Stimulated activated CD4-positive, alpha-beta T cell treated with anti-CD3 and anti-CD28 coated beads, Interleukin-1b, Interleukin-23, amount 100 ng/mL, for 48 hours (primary cell): ENCODE data around the gene XRCC3.

ENCODE experiments used
- DNase-seq: peaks from one replicate; pipeline ENCODE4 v3.0.0-alpha.2; 2020

Gene XRCC3

DNA sequence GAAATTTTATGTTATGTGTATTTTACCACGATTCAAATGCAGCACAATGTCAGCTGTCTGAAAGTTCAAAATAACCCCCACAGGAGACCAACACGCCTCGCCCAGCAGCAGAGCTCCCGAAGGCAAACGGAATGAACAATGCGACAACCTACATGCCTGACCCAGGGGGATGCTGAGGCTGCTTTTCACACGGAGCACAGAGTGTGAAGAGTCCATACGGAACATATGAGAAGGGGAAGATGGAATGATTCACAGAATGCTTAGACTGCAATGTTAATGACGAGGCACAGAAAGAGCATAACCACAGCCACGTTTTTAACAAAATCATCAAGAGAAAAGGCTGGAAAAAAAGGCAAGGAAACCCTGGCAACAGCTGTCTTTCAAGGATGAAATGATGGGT is 22.9 kb upstream of the XRCC3 start:
- no peak for DNase-seq

GRCh38 chr14:103737432-103738045 is 22.3 kb upstream of the XRCC3 start:
- no peak for DNase-seq

GRCh38 chr14:103736546-103737431 is 21.5 kb upstream of the XRCC3 start:
- no peak for DNase-seq

DNA sequence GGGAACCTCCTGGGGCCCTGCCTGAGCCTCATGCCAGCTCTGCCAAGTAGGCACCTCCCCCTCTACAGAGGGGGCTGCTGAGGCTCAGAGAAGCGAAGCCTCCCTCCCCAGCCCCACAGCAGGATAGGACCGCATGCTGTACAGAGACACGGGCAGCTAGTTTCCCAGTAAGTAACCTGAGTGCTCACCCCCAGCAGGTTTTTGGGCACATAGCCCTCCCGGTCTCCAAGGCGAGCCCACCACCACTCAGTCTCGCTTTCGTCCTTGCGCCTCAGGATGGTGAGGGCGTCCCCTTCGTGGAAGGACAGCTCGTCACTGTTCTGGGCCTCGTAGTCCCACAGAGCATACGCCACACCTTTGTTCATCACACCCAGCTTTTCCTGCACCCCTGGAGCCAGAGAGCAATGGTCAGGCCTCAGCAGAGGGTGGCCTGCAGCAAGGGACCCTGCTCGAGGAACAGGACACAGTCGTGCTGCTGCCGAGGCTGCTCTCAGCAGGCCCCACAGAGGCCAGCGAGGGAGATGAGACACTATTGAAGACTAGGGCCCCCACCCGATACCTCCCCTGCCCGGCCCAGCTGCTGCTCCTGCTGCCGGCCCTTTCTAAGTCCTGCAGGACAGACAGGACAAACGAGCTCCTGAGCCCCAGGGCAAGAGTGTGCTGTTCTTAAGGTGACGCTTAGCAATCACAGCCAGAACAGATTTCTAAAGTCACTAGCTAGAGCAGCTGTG is 20.7 kb upstream of the XRCC3 start:
- DNase-seq = no peak

- no peak for DNase-seq
Measured at GRCh38 chr14:103735439-103735814, 20.2 kb upstream of the XRCC3 start.

DNA sequence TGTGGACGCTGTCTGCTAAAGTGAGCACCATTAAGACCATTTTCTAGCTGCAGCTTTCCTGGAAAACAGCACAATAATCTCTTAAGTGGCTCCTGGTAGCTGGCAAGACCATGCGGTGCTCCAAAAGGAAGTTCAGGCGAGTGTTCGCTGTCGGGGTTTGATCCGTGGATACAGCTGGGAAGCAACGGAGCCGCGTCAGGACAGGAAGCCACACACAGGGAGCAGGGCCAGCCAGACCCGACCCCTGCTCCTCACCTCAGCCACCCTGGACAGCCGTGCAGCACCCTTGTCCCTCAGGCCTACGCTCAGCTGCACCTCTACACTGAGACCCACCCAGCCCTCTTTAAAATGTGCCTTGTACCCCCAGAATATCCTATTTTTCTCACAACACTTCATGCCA is 19.8 kb upstream of the XRCC3 start:
- DNase-seq = no peak

DNA sequence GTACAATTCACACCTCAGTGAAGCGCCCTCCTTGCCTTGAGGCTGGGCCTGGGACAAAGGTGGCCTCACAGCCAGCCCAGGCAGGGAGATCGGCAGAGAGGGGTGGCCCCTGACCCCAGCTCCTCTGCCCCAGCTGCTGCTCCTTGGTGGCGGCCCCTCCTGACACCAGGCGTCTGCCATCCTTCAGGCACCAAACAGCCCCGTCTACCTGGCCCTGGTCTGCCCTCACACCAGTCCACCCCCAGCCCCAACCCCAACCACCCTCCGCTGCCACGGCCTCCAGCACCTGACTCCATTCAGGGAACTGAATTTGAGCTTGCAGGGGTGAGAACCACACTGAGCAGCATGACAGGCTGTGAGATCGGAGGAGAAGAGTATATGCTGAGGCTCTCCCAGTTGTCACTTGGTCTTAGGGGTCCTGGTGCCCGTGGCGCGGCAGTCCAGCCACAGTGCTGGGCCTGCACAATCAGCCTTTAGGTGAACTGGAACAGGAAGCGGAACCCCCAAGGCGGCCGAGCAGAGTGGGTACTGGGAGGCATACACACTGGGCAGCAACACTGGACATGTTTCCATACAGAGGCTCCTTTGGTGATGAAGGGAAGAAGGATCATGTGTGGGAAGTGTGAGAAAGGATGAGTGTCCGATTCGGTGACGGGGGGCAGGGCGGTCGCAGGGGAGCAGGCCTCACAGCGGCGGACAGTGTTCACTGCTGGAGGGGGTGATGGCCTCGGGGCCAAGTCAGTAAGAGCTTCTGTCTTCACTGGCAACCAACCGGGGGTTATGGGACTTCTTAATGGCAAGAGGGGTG is 19.0 kb upstream of the XRCC3 start:
- DNase-seq = no peak

DNA sequence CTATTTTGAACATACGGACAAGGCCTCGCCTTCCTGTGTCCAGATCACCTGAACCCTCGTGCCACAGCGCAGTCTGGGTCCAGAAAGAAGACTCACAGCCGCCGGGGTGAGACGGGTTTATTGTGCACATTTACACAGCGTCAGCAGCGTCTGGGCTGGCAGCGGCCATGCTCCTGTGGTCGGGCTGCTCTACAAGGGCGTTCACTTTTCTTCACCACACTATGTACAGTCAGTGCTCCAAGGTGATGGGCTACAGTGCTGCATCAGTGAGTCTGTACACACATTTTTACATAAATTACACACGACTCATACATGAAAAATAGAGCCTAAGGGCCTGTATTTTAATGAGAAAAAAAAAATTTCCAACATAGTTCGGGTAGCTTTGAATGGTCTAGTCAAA is 18.4 kb upstream of the XRCC3 start:
- DNase-seq = no peak

DNA sequence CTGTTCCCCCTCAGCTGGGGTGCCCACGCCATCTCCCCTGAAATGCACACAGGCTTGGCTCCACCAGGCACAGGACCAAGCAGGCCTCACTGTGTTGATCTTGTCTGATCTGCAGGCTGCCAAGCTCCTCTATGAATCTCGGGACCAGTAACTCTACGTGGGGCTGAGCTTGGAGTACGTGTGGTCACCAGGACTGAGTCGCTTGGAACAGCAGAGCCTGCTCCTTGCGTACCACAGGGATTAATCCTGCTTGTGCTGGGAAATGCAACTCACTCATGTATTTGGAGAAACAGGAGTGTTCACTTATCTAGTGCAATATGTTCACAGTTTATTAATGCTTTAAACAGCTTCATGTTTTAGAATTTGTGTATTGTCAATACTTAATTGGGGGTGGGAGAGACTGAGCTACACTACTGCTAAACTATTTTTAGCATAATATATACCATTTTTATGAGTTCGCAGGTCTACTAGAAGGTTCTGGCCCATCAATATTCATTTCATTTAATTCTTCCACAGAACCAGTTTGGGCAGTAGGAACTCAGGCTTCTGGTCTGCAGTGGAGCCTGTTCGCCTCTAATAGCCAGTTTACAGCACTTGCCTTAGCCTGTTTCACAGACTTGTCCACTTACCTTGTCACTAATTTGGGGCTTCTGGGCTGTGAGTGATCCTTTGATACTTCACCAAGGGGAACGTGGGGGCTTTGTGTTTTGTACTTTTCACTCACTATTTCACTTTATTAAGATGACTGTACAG is 17.8 kb upstream of the XRCC3 start:
- DNase-seq = no peak

- no peak for DNase-seq
Measured at GRCh38 chr14:103731916-103732867, 16.9 kb upstream of the XRCC3 start.

- DNase-seq = no peak
Measured at GRCh38 chr14:103731481-103731880, 16.2 kb upstream of the XRCC3 start.

DNA sequence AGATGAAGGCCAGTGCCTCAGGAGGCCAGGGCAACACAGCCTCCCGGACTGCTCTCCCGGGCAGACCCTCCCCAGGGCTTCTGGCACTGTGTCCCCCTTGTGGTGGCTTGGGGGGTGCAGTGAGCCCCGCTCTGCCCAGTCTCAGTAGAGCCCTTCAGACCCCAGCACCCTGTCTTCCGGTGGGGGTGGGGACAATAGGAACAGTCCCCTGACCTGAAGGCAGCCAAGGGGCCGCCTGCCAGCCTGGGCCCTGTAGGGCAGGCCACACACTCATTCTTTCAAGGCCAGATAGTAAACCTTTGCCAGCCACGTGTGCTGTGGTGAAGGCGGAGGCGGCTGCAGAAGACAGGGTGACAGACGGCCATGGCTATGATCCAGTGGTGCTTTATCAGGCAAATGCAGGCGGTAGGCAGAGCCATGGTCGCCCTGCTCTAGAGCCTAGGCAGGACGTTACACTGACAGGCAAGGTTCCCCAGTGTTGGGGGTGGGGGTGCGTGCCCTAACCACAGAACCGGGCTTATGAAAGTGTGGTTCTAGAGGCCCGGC is 15.3 kb upstream of the XRCC3 start:
- DNase-seq = no peak

- DNase-seq = no peak
Measured at GRCh38 chr14:103729496-103730448, 14.5 kb upstream of the XRCC3 start.

- DNase-seq = no peak
Measured at GRCh38 chr14:103728721-103729120, 13.5 kb upstream of the XRCC3 start.

DNA sequence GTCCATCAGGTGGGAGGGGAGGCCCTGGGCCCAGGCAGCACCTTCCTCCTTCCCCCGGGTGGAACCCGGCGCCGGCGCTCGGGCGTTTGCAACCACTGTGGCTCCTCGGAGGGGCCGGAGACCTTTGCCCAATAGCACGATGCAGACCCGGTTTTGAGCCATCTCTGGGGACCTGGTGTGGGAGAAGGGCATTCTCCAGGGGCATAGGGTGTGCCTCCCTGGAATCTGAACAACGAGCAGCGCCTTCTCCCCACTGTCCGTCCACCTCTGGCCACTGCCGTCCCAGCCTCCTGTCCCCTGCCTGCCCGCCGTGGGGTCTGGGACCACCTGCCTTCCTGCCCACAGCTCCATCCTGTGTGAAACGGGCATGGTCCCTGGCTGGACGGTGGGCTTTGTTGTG is 12.9 kb upstream of the XRCC3 start:
- DNase-seq = no peak

DNA sequence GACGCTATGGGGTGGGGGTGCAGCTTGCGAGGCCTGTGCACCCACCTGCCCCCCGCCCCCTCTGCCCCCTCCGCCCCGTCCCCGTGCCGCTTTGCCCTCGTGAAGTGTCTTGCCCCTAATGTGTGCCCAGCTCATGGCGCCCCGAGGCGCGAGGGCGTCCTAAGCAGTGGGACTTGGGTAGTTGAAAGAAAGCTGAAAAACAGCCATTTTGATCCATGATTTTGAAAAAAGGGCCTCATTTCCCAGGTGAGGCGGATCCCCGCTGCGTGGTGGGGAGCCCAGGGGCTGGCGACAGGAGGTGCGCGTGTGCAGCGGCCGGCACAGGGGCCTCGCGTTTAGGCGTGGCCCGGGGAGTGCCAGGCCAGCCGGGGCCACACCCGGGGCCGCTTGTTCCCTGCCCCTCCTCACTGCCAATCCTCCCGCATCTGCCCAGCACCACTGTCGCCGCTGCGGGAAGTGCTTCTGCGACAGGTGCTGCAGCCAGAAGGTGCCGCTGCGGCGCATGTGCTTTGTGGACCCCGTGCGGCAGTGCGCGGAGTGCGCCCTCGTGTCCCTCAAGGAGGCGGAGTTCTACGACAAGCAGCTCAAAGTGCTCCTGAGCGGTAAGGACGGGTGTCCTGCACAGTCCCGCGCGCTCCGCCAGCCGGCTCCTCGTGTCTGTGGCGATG is 12.2 kb upstream of the XRCC3 start:
- DNase-seq = no peak

DNA sequence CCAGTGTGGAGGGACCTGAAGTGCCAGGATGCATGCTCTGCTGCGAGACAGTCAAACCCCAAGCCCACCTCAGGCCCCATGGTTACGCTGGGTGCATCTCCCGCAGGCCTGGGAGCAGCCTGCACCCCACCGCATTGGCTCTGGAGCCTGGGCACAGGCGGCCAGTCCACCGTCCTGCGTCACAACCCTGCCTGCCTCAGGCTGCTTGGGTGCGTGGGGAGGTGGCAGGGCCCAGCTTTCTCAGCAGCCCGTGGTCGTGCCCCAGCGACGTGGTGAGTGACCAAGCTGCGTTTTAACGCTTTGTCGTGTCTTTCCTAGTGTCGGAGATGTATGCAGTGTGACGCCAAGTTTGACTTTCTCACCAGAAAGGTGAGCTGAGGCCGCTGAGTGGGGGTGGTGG is 11.2 kb upstream of the XRCC3 start:
- no peak for DNase-seq

- no peak for DNase-seq
Measured at GRCh38 chr14:103725739-103726395, 10.6 kb upstream of the XRCC3 start.
